ENCODE data around the gene ST6GALNAC1. TPM values are rescaled to one million over a fixed set of nuclear protein-coding genes. Genes with fewer than 3 reads are reported as not detected.

The ST6GALNAC1 gene
- total RNA-seq, 4 donors from 2014 or later, result 0.29 to 7.0 (median 1.1) TPM

- TF ChIP-seq, protein P1, sequence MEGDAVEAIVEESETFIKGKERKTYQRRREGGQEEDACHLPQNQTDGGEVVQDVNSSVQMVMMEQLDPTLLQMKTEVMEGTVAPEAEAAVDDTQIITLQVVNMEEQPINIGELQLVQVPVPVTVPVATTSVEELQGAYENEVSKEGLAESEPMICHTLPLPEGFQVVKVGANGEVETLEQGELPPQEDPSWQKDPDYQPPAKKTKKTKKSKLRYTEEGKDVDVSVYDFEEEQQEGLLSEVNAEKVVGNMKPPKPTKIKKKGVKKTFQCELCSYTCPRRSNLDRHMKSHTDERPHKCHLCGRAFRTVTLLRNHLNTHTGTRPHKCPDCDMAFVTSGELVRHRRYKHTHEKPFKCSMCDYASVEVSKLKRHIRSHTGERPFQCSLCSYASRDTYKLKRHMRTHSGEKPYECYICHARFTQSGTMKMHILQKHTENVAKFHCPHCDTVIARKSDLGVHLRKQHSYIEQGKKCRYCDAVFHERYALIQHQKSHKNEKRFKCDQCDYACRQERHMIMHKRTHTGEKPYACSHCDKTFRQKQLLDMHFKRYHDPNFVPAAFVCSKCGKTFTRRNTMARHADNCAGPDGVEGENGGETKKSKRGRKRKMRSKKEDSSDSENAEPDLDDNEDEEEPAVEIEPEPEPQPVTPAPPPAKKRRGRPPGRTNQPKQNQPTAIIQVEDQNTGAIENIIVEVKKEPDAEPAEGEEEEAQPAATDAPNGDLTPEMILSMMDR (IDR thresholded peaks at IDR 0.05), result no peak
- no peak for TF ChIP-seq POLR2A (IDR thresholded peaks at IDR 0.05)
- Histone ChIP-seq H3K9me3 (no peaks in the 10 kb centered on the region), H3K36me3 (peaks cover 15 to 20% of the 10 kb centered on the region in 2 donors), H3K4me3 (replicated peaks in 1 of 3) (no peak overlapping the region), H3K27me3 (no peaks in the 10 kb centered on the region), H3K27ac (peak overlapping the region in 2 of 3 donors; percentile 93 to 94), H3K4me1 (peaks cover 31 to 80% of the 10 kb centered on the region in 2 donors)
- intact Hi-C loops (cut with DNase I), result loop anchor here (10.0 kb wide), 1 partner anchor 161 kb away; no protein-coding TSS in a partner anchor
- 81 to 89% methylated on average over 6 to 11 of the region's 12 CpGs for WGBS, 2 donors
- no peak for DNase-seq
Observed at GRCh38 chr17:76685366-76685765, 41.8 kb upstream of the ST6GALNAC1 start.

DNA sequence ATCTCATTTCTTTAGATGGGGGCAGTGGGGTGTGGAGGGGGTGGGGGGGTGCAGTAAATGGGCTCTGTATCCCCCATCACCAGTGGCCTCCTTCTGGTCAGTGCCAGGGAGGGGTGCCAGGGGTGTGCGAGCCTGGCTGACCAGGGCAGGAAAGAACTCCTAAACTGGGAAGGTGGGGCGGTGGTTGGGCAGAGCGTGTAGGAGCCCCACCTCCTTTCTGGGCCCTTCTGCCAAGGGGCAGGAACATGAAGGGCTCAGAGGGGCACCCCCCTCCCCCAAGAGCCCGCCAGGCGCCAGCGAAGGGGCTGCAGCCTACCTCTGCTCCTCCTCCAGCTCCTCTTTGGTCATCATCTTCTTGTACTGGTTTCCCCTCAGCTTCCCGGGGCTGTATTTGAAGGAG lies 41.2 kb upstream of the ST6GALNAC1 start:
- intact Hi-C loops (cut with DNase I), result loop anchor here (10.0 kb wide), 1 partner anchor 160 kb away; no protein-coding TSS in a partner anchor
- 81 to 82% methylated on average over 2 to 7 of the region's 7 CpGs for WGBS, 2 donors
- no peak for TF ChIP-seq POLR2A (IDR thresholded peaks at IDR 0.05)
- TF ChIP-seq, protein P1 (IDR thresholded peaks at IDR 0.05), result no peak
- peak overlapping the region in 2 of 3 donors; percentile 24 to 94 for H3K27ac ChIP-seq
- H3K9me3 ChIP-seq, result no peaks in the 10 kb centered on the region
- H3K4me1 ChIP-seq, result peaks cover 31 to 78% of the 10 kb centered on the region in 2 donors
- H3K36me3 ChIP-seq, result peaks cover 15 to 21% of the 10 kb centered on the region in 2 donors
- H3K4me3 ChIP-seq (replicated peaks in 1 of 3), result no peak overlapping the region
- no peak for DNase-seq
- H3K27me3 ChIP-seq, result no peaks in the 10 kb centered on the region

- WGBS, 2 donors, result 67 to 78% methylated on average over 12 to 16 of the region's 25 CpGs
- H3K9me3 ChIP-seq, result no peaks in the 10 kb centered on the region
- peak overlapping the region in 1 of 3 donors; percentile 11 for H3K27ac ChIP-seq
- H3K4me3 ChIP-seq (replicated peaks in 1 of 3), result no peak overlapping the region
- no peaks in the 10 kb centered on the region for H3K27me3 ChIP-seq
- peaks cover 15 to 21% of the 10 kb centered on the region in 2 donors for H3K36me3 ChIP-seq
- H3K4me1 ChIP-seq, result peaks cover 31 to 72% of the 10 kb centered on the region in 2 donors
- intact Hi-C loops (cut with DNase I), result loop anchor here (10.0 kb wide), 1 partner anchor 159 kb away; no protein-coding TSS in a partner anchor
- TF ChIP-seq, protein P1 (IDR thresholded peaks at IDR 0.05), result no peak
- TF ChIP-seq POLR2A (IDR thresholded peaks at IDR 0.05), result no peak
- DNase-seq, result no peak
Observed at GRCh38 chr17:76683921-76684745, 40.6 kb upstream of the ST6GALNAC1 start.

- H3K36me3 ChIP-seq, result peaks cover 15 to 21% of the 10 kb centered on the region in 2 donors
- H3K27ac ChIP-seq, result peak overlapping the region in 1 of 3 donors; percentile 33
- WGBS, 2 donors, result 75 to 77% methylated on average over 15 to 17 of the region's 18 CpGs
- no peak for DNase-seq
- intact Hi-C loops (cut with DNase I), result loop anchor here (10.0 kb wide), 1 partner anchor 158 kb away; no protein-coding TSS in a partner anchor
- H3K27me3 ChIP-seq, result no peaks in the 10 kb centered on the region
- H3K4me1 ChIP-seq, result peaks cover 29 to 64% of the 10 kb centered on the region in 2 donors
- TF ChIP-seq POLR2A (IDR thresholded peaks at IDR 0.05), result no peak
- TF ChIP-seq, protein P1 (IDR thresholded peaks at IDR 0.05), result no peak
- H3K4me3 ChIP-seq (replicated peaks in 1 of 3), result no peak overlapping the region
- no peaks in the 10 kb centered on the region for H3K9me3 ChIP-seq
Observed at GRCh38 chr17:76683011-76683755, 39.6 kb upstream of the ST6GALNAC1 start.

All from thyroid gland (tissue), 4 donors.